Immature natural killer cell (primary cell): ENCODE measurements around the gene DMRT2. TPM values are rescaled to one million over a fixed set of nuclear protein-coding genes. Genes with fewer than 3 reads are reported as not detected.

Experiments
- DNase-seq, 3 donors: peaks; one replicate each; pipeline ENCODE4 v3.0.0; 2022; ENCODE audit warnings: mixed read lengths in 1 of 3
- H3K27ac Mint-ChIP-seq, 6 donors: one replicate each; pipeline ENCODE4 v1.8.0; 2020; ENCODE audit warnings: mixed read lengths in 6 of 6, mild to moderate bottlenecking in 5 of 6, inconsistent platforms in 4 of 6, moderate library complexity in 3 of 6
- H3K27me3 Mint-ChIP-seq, 3 donors: one replicate each; pipeline ENCODE4 v1.8.0; 2020 to 2021; ENCODE audit warnings: low read depth in 3 of 3, mild to moderate bottlenecking in 3 of 3, mixed read lengths in 3 of 3, moderate library complexity in 3 of 3, inconsistent platforms in 1 of 3
- H3K36me3 Mint-ChIP-seq, 3 donors: one replicate each; pipeline ENCODE4 v1.8.0; 2020; ENCODE audit warnings: mixed read lengths in 3 of 3, inconsistent platforms in 2 of 3, mild to moderate bottlenecking in 2 of 3
- H3K4me1 Mint-ChIP-seq, 2 donors: one replicate each; pipeline ENCODE4 v1.8.0; 2020; ENCODE audit warnings: inconsistent platforms in 2 of 2, mild to moderate bottlenecking in 2 of 2, mixed read lengths in 2 of 2, moderate library complexity in 1 of 2
- H3K4me3 Mint-ChIP-seq, 5 donors: one replicate each; pipeline ENCODE4 v1.8.0; 2020; ENCODE audit warnings: mild to moderate bottlenecking in 5 of 5, mixed read lengths in 5 of 5, inconsistent platforms in 3 of 5, moderate library complexity in 3 of 5
- H3K9me3 Mint-ChIP-seq, 6 donors: one replicate each; pipeline ENCODE4 v1.8.0; 2020; ENCODE audit warnings: mild to moderate bottlenecking in 6 of 6, mixed read lengths in 6 of 6, inconsistent platforms in 4 of 6, moderate library complexity in 3 of 6
- polyA plus RNA-seq, 3 donors: library from polyadenylated mRNA; unstranded; fragments of 300-500 nt; fragmentation: Illumina TruSeq; gene quantifications; one replicate each; pipeline ENCODE4 v1.2.3, GENCODE V29; 2021

The DMRT2 gene
- polyA plus RNA-seq, 3 donors from 2014 or later, result not detected

- peaks cover 0 to 9% (median 1%) of the 10 kb centered on the region in 3 donors for H3K36me3 Mint-ChIP-seq
- peaks cover 46 to 61% (median 47%) of the 10 kb centered on the region in 3 donors for H3K27me3 Mint-ChIP-seq
- peak overlapping the region in 2 of 5 donors; percentile 21 to 58 for H3K4me3 Mint-ChIP-seq
- DNase-seq, result peak in 1 of 3 donors; percentile 11
- H3K27ac Mint-ChIP-seq, result no peak overlapping the region
- H3K9me3 Mint-ChIP-seq, result peaks cover 0 to 22% (median 4%) of the 10 kb centered on the region in 6 donors
- peaks cover 47 to 51% of the 10 kb centered on the region in 2 donors for H3K4me1 Mint-ChIP-seq
Measured at GRCh38 chr9:1051584-1052275, 1.6 kb downstream of the DMRT2 start.

GRCh38 chr9:1052365-1053281 lies 2.5 kb downstream of the DMRT2 start:
- DNase-seq, result no peak
- Mint-ChIP-seq H3K27me3 (peaks cover 38 to 53% (median 41%) of the 10 kb centered on the region in 3 donors), H3K4me3 (peak overlapping the region in 4 of 5 donors; percentile 18 to 44 (median 36)), H3K27ac (no peak overlapping the region), H3K4me1 (peaks cover 39 to 42% of the 10 kb centered on the region in 2 donors), H3K36me3 (peaks cover 0 to 9% (median 3%) of the 10 kb centered on the region in 3 donors), H3K9me3 (peaks cover 0 to 22% (median 4%) of the 10 kb centered on the region in 6 donors)

GRCh38 chr9:1053282-1053621 lies 3.1 kb downstream of the DMRT2 start:
- Mint-ChIP-seq H3K9me3 (peaks cover 0 to 18% (median 3%) of the 10 kb centered on the region in 6 donors), H3K27ac (no peak overlapping the region), H3K4me1 (peaks cover 33 to 35% of the 10 kb centered on the region in 2 donors), H3K27me3 (peaks cover 36 to 47% (median 40%) of the 10 kb centered on the region in 3 donors), H3K36me3 (peaks cover 0 to 9% (median 3%) of the 10 kb centered on the region in 3 donors), H3K4me3 (no peak overlapping the region)
- no peak for DNase-seq

- Mint-ChIP-seq H3K36me3 (peaks cover 0 to 6% (median 3%) of the 10 kb centered on the region in 3 donors), H3K4me3 (no peak overlapping the region), H3K4me1 (peaks cover 25 to 28% of the 10 kb centered on the region in 2 donors), H3K9me3 (peaks cover 0 to 11% (median 3%) of the 10 kb centered on the region in 6 donors), H3K27me3 (peaks cover 29 to 40% (median 35%) of the 10 kb centered on the region in 3 donors), H3K27ac (no peak overlapping the region)
- DNase-seq, result no peak
Measured at GRCh38 chr9:1053986-1054425, 3.8 kb downstream of the DMRT2 start.

- no peak for DNase-seq
- peaks cover 0 to 3% (median 0%) of the 10 kb centered on the region in 3 donors for H3K36me3 Mint-ChIP-seq
- peaks cover 18 to 30% (median 27%) of the 10 kb centered on the region in 3 donors for H3K27me3 Mint-ChIP-seq
- peaks cover 15 to 16% of the 10 kb centered on the region in 2 donors for H3K4me1 Mint-ChIP-seq
- H3K4me3 Mint-ChIP-seq, result no peak overlapping the region
- H3K27ac Mint-ChIP-seq, result no peak overlapping the region
- H3K9me3 Mint-ChIP-seq, result no peaks in the 10 kb centered on the region
Measured at GRCh38 chr9:1055166-1055565, 5.0 kb downstream of the DMRT2 start.

- Mint-ChIP-seq H3K27ac (no peak overlapping the region), H3K9me3 (no peaks in the 10 kb centered on the region), H3K4me3 (no peak overlapping the region), H3K27me3 (peaks cover 9 to 17% (median 17%) of the 10 kb centered on the region in 3 donors), H3K4me1 (no peaks in the 10 kb centered on the region), H3K36me3 (peaks cover 0 to 3% (median 0%) of the 10 kb centered on the region in 3 donors)
- no peak for DNase-seq
Measured at GRCh38 chr9:1057910-1058309, 7.8 kb downstream of the DMRT2 start.

GRCh38 chr9:1058826-1059487 lies 8.8 kb downstream of the DMRT2 start:
- peaks cover 0 to 3% (median 0%) of the 10 kb centered on the region in 3 donors for H3K36me3 Mint-ChIP-seq
- no peak overlapping the region for H3K27ac Mint-ChIP-seq
- DNase-seq, result no peak
- H3K9me3 Mint-ChIP-seq, result no peaks in the 10 kb centered on the region
- H3K4me1 Mint-ChIP-seq, result no peaks in the 10 kb centered on the region
- H3K27me3 Mint-ChIP-seq, result peaks cover 8 to 15% (median 12%) of the 10 kb centered on the region in 3 donors
- H3K4me3 Mint-ChIP-seq, result no peak overlapping the region

GRCh38 chr9:1065130-1065529 lies 15.0 kb downstream of the DMRT2 start:
- Mint-ChIP-seq H3K27me3 (peaks cover 4 to 12% (median 6%) of the 10 kb centered on the region in 3 donors), H3K4me1 (no peaks in the 10 kb centered on the region), H3K4me3 (no peak overlapping the region), H3K9me3 (peaks cover 0 to 10% (median 4%) of the 10 kb centered on the region in 6 donors), H3K36me3 (no peaks in the 10 kb centered on the region), H3K27ac (no peak overlapping the region)
- no peak for DNase-seq

- Mint-ChIP-seq H3K27me3 (peaks cover 0 to 5% (median 2%) of the 10 kb centered on the region in 3 donors), H3K9me3 (peaks cover 0 to 10% (median 4%) of the 10 kb centered on the region in 6 donors), H3K4me3 (no peak overlapping the region), H3K4me1 (no peaks in the 10 kb centered on the region), H3K36me3 (no peaks in the 10 kb centered on the region), H3K27ac (no peak overlapping the region)
- no peak for DNase-seq
Measured at GRCh38 chr9:1070692-1071091, 20.5 kb downstream of the DMRT2 start.

- Mint-ChIP-seq H3K27me3 (peaks cover 0 to 4% (median 0%) of the 10 kb centered on the region in 3 donors), H3K36me3 (no peaks in the 10 kb centered on the region), H3K27ac (no peak overlapping the region), H3K9me3 (peaks cover 0 to 10% (median 3%) of the 10 kb centered on the region in 6 donors), H3K4me3 (no peak overlapping the region), H3K4me1 (no peaks in the 10 kb centered on the region)
- no peak for DNase-seq
Measured at GRCh38 chr9:1071730-1072129, 21.6 kb downstream of the DMRT2 start.

GRCh38 chr9:1073497-1073896 lies 23.3 kb downstream of the DMRT2 start:
- Mint-ChIP-seq H3K4me3 (no peak overlapping the region), H3K9me3 (peaks cover 0 to 3% (median 0%) of the 10 kb centered on the region in 6 donors), H3K27me3 (peaks cover 0 to 2% (median 0%) of the 10 kb centered on the region in 3 donors), H3K4me1 (no peaks in the 10 kb centered on the region), H3K36me3 (no peaks in the 10 kb centered on the region), H3K27ac (no peak overlapping the region)
- no peak for DNase-seq

- Mint-ChIP-seq H3K27me3 (peaks cover 0 to 5% (median 1%) of the 10 kb centered on the region in 3 donors), H3K9me3 (no peaks in the 10 kb centered on the region), H3K4me3 (no peak overlapping the region)
Measured at GRCh38 chr9:1077616-1078015, 27.5 kb downstream of the DMRT2 start.

GRCh38 chr9:1083325-1083913 lies 33.3 kb downstream of the DMRT2 start:
- H3K36me3 Mint-ChIP-seq, result no peaks in the 10 kb centered on the region

More at GRCh38 chr9:1077616-1078015, 27.5 kb downstream of the DMRT2 start:
- Mint-ChIP-seq H3K36me3 (no peaks in the 10 kb centered on the region), H3K4me1 (no peaks in the 10 kb centered on the region), H3K27ac (no peak overlapping the region)
- no peak for DNase-seq

More at GRCh38 chr9:1083325-1083913, 33.3 kb downstream of the DMRT2 start:
- Mint-ChIP-seq H3K9me3 (peaks cover 0 to 4% (median 0%) of the 10 kb centered on the region in 6 donors), H3K27ac (no peak overlapping the region), H3K27me3 (peaks cover 4 to 8% (median 5%) of the 10 kb centered on the region in 3 donors), H3K4me1 (no peaks in the 10 kb centered on the region), H3K4me3 (no peak overlapping the region)
- no peak for DNase-seq
